Keratinocyte (primary cell): Measurements from ENCODE around the gene LST1. TPM values are rescaled to one million over a fixed set of nuclear protein-coding genes. Genes with fewer than 3 reads are reported as not detected.

Source experiments
- DNase-seq: peaks from one replicate; pipeline ENCODE4 v3.0.0-alpha.2; 2011; ENCODE audit warnings: low read depth, missing footprints, low spot score
- FAIRE-seq: peaks from 2 replicates; lab custom pipeline; 2011; peaks lifted over from hg19 to GRCh38; lab: Jason Lieb, UNC
- H2AFZ ChIP-seq: 2 replicates; pipeline ENCODE4 v1.6.0; 2012; ENCODE audit warnings: low read length, control low read depth, inconsistent platforms; ENCODE audit not compliant: control insufficient read depth
- H3K27ac ChIP-seq: 2 replicates; pipeline ENCODE4 v1.5.1; 2011; ENCODE audit warnings: low read length; ENCODE audit not compliant: control insufficient read depth, insufficient read depth
- H3K27me3 ChIP-seq: 3 replicates; pipeline ENCODE4 v1.6.0; 2011; ENCODE audit warnings: low read length; ENCODE audit not compliant: control insufficient read depth, insufficient read depth; ENCODE audit errors: extremely low read depth
- H3K36me3 ChIP-seq, 2 experiments: 2 replicates in 1 of 2; 3 replicates in 1 of 2; pipeline ENCODE4 v1.5.1; 2011; ENCODE audit warnings: low read length in 2 of 2, mild to moderate bottlenecking in 1 of 2; ENCODE audit not compliant: control insufficient read depth in 2 of 2, insufficient read depth in 2 of 2; ENCODE audit errors: extremely low read depth in 1 of 2
- H3K4me1 ChIP-seq: 3 replicates; pipeline ENCODE4 v1.5.1; 2011; ENCODE audit warnings: low read length; ENCODE audit not compliant: control insufficient read depth, insufficient read depth; ENCODE audit errors: extremely low read depth
- H3K4me2 ChIP-seq: 3 replicates; pipeline ENCODE4 v1.6.0; 2011; ENCODE audit warnings: low read depth, low read length; ENCODE audit not compliant: control insufficient read depth, insufficient read depth; ENCODE audit errors: extremely low read depth
- H3K4me3 ChIP-seq, 3 experiments: fragments of 200-600 bp in 1 of 3; sonication (generic) in 1 of 3; 2 replicates in 2 of 3; 3 replicates in 1 of 3; pipeline ENCODE4 v1.5.1; 2011 to 2016; ENCODE audit warnings: low read length in 3 of 3, mild to moderate bottlenecking in 3 of 3, control low read depth in 2 of 3, inconsistent platforms in 1 of 3, low read depth in 1 of 3, mixed read lengths in 1 of 3, mixed run types in 1 of 3, moderate library complexity in 1 of 3; ENCODE audit not compliant: control insufficient read depth in 2 of 3, insufficient read depth in 2 of 3; ENCODE audit errors: extremely low read depth in 1 of 3
- H3K79me2 ChIP-seq: 2 replicates; pipeline ENCODE4 v1.6.0; 2012; ENCODE audit warnings: low read length; ENCODE audit not compliant: control insufficient read depth, insufficient read depth
- H3K9ac ChIP-seq: 3 replicates; pipeline ENCODE4 v1.6.0; 2011; ENCODE audit warnings: low read length; ENCODE audit not compliant: control insufficient read depth, insufficient read depth; ENCODE audit errors: extremely low read depth
- H3K9me1 ChIP-seq: 3 replicates; pipeline ENCODE4 v1.6.0; 2011; ENCODE audit warnings: low read length; ENCODE audit not compliant: control insufficient read depth, insufficient read depth; ENCODE audit errors: extremely low read depth
- H3K9me3 ChIP-seq: 2 replicates; pipeline ENCODE4 v1.5.1; 2012; ENCODE audit warnings: low read depth, low read length; ENCODE audit not compliant: control insufficient read depth
- H4K20me1 ChIP-seq: 3 replicates; pipeline ENCODE4 v1.6.0; 2011; ENCODE audit warnings: low read length; ENCODE audit not compliant: control insufficient read depth, insufficient read depth; ENCODE audit errors: extremely low read depth
- CTCF ChIP-seq, 3 experiments: IDR thresholded peaks in 1 of 3; conservative IDR thresholded peaks in 1 of 3; optimal IDR thresholded peaks in 1 of 3; 2 replicates in 2 of 3; 3 replicates in 1 of 3; pipeline versions ENCODE3 to v1.5.1; 2011; ENCODE audit warnings: low read length in 3 of 3, mild to moderate bottlenecking in 3 of 3, moderate library complexity in 2 of 3, control low read depth in 1 of 3, inconsistent platforms in 1 of 3; ENCODE audit not compliant: insufficient read depth in 2 of 3; ENCODE audit errors: extremely low read depth in 1 of 3
- EZH2 ChIP-seq: IDR thresholded peaks from one replicate; pipeline ENCODE4 v1.6.1; 2012; ENCODE audit warnings: inconsistent platforms, mild to moderate bottlenecking, low read length, moderate library complexity
- dilution Hi-C: fragments of 300-500 bp; cut with MboI; formaldehyde crosslinking; loops from one replicate; pipeline ENCODE4 v1.7.0; 2020; ENCODE audit warnings: low sequenced_read_pairs; ENCODE audit not compliant: extremely low pct_ligation_motif_present
- polyA plus RNA-seq, 5 experiments: library from polyadenylated mRNA; depleted of rRNA in 3 of 5; stranded (reverse) in 3 of 5; stranded (forward) in 1 of 5; unstranded in 1 of 5; fragments of >200 nt; gene quantifications; 1 replicate in 1 of 5; 2 replicates in 3 of 5; 3 replicates in 1 of 5; pipeline versions ENCODE4 v1.2.1 to v1.2.3, GENCODE V29; 2011 to 2012; ENCODE audit warnings: missing spikeins in 2 of 5, low read depth in 1 of 5, low replicate concordance in 1 of 5

Gene LST1
- polyA plus RNA-seq, 1 donor (not counting 4 experiments of a cell fraction or from before 2014, with no cell fraction given), result not detected

GRCh38 chr6:31576897-31577578, 9.0 kb upstream of the LST1 start:
- Histone ChIP-seq H3K9me3 (no peaks in the 10 kb centered on the region), H3K4me1 (peaks cover 23% of the 10 kb centered on the region), H3K27ac (peak overlapping the region; percentile 70), H3K4me3 (no peak overlapping the region), H2AFZ (no peak overlapping the region), H4K20me1 (no peaks in the 10 kb centered on the region), H3K36me3 (no peaks in the 10 kb centered on the region), H3K4me2 (no peak overlapping the region), H3K79me2 (no peaks in the 10 kb centered on the region), H3K9me1 (no peaks in the 10 kb centered on the region), H3K27me3 (no peaks in the 10 kb centered on the region), H3K9ac (no peak overlapping the region)
- DNase-seq (no peak), FAIRE-seq (no peak)
- dilution Hi-C loops, result no loop called here
- TF ChIP-seq CTCF (optimal IDR thresholded peaks at IDR 0.05 in 1 of 3, IDR thresholded peaks at IDR 0.05 in 1 of 3, conservative IDR thresholded peaks at IDR 0.05 in 1 of 3; ENCODE audit: extremely low read depth in 1 of 3, insufficient read depth in 2 of 3, low read length in 3 of 3), result no peak

- no peaks in the 10 kb centered on the region for H3K9me1 ChIP-seq
- H3K4me2 ChIP-seq, result no peak overlapping the region
- no peaks in the 10 kb centered on the region for H3K9me3 ChIP-seq
- dilution Hi-C loops, result no loop called here
- no peaks in the 10 kb centered on the region for H3K36me3 ChIP-seq
- H3K4me3 ChIP-seq, result no peak overlapping the region
- H3K79me2 ChIP-seq, result no peaks in the 10 kb centered on the region
- TF ChIP-seq CTCF (optimal IDR thresholded peaks at IDR 0.05 in 1 of 3, IDR thresholded peaks at IDR 0.05 in 1 of 3, conservative IDR thresholded peaks at IDR 0.05 in 1 of 3; ENCODE audit: extremely low read depth in 1 of 3, insufficient read depth in 2 of 3, low read length in 3 of 3) (no peak), EZH2 (no peak)
- peaks cover 23% of the 10 kb centered on the region for H3K4me1 ChIP-seq
- no peaks in the 10 kb centered on the region for H4K20me1 ChIP-seq
- H3K27ac ChIP-seq, result peak overlapping the region; percentile 70
- H3K9ac ChIP-seq, result peak overlapping the region; percentile 26
- FAIRE-seq (no peak), DNase-seq (no peak)
- no peaks in the 10 kb centered on the region for H3K27me3 ChIP-seq
- H2AFZ ChIP-seq, result no peak overlapping the region
Measured at GRCh38 chr6:31577579-31577966, 8.5 kb upstream of the LST1 start.
